Measurements from ENCODE around the gene IFI16.
"Not testable (repeated sequence)": the region's sequence is repeated elsewhere in the genome, so short reads cannot be mapped to it uniquely, and the experiment has no call there.

IFI16 gene

GRCh38 chr1:159067699-159068621, 58.3 kb downstream of the IFI16 start:
- no peak for DNase-seq

- no peak for DNase-seq
These were observed 59.2 kb downstream of the IFI16 start for GRCh38 chr1:159068886-159069285.

GRCh38 chr1:159071970-159072582, 62.4 kb downstream of the IFI16 start:
- peak; percentile 13 for DNase-seq

DNA sequence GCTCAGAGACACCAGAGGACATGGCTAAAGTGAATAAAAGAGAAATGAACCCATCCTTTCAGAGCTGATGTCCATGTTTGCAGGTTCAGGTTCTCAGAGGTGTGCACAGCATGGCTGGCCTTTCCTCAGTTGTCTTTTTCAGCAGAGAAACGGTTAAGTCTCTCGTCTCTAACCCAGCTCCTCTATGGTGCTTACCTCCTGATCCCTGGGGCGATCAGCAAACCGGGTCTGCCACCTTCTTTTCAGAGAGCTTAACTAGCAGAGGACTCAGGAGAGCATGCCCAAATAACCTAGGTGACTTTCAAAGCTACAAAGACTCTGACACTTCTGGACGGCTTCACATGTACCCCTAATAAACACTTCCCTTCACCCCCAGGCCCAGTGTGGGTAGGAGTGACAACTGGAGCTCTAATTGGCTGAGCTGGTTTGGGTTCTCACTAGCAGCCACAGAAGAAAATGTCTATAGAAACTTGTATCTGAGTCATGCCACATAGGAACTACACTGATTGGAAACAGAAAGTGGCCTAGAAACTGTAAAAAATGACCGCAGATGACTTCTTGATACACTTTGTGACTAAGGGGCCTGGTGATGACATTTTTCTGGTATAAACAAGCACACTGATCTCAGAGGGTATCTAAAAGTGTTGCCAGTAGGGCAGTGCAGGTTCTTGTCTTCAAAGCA, 66.9 kb downstream of the IFI16 start, which contains the start of gene AIM2:
Gene AIM2, minus strand, starts transcription at position 329 of the 682 bp plus-strand sequence. CDS start 3,267 bp downstream, outside the sequence.
- no peak for DNase-seq

- no peak for DNase-seq
These were observed 67.6 kb downstream of the IFI16 start for GRCh38 chr1:159077120-159077961.

- no peak for DNase-seq
These were observed 69.8 kb downstream of the IFI16 start for GRCh38 chr1:159079525-159079924.

- no peak for DNase-seq
These were observed 71.9 kb downstream of the IFI16 start for GRCh38 chr1:159081626-159082025.

DNA sequence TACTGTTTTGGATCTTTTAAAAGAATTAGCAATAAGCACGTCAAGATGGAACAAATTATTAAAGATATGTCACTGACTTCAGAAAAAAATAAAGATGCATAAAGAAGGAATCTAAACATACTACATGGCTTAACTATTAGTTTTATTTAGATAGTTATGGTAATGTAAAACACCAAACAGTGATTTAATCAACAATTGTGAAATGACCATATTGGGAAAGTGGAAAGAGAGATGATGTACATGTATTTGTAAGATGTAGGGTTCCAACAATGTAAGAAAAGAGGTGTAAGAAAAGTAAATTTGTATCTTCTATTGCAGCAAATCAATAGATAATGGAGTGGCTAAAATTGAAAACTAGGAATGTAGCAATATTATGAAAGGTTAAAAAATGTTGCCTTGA, 73.3 kb downstream of the IFI16 start:
- no peak for DNase-seq

GRCh38 chr1:159084152-159084551, 74.4 kb downstream of the IFI16 start:
- no peak for DNase-seq

DNA sequence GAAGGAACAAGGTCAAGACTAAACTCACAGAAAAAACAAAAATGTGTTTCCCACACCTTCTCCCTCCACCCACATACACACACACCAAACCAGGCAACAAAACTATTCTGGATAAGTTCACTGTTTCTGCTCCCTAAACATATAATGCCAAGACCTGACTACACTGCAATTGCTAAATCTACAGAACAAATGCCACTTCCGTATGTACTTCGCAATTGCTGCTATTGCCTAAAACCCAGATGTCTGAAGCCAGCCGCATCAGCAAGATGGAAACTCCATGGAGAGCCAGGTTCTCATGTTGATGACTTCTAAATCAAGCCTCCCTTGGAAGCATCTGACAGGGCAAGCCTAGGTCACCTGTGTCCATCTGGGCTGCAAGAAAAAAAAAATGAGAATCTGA, 75.2 kb downstream of the IFI16 start:
- DNase-seq: no peak

DNA sequence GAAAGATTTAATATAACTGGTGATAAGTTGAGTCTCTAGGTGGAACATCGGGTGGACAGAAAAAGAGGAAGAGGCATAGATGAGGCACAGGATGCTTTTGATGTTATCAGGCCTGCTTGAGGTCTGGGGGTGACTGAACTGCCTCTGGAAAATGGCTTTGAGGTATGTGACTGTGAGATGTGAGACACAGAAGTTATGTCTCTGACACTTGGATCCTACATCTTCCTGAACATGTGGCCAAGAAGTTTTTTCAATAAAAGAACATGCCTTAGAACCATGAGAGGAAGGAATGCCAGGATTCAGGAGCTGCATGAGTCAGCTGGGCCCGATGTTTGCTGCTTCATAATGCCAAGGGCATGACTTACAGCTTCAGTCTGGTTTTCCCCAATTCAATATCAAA, 78.3 kb downstream of the IFI16 start:
- no peak for DNase-seq

DNA sequence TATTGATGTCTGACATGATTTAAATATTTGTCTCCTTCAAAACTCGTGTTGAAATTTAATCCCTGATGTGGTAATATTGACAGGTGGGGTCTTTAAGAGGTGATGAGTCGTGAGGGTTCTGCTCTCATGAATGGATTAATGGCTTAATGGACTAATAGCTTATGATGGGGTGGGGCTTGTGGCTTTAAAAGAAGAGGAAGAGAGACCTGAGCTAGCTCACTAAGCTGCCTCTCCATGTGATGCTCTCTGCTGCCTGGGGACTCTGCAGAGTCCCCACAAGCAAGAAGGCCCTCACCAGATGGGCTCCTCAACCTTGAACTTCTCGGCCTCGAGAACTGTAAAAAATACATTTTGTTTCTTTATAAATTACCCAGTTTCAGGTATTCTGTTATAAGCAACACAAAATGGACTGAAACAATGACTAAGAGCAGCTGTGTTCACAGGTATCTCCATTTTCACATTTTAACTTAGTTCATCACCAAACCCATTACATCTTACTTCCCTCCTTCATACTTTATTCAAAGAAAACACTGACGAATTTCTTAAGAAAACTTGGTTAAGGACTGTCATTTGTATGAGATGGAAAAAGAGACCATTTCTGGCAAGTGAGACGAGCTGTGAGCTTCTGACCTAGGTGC, 79.0 kb downstream of the IFI16 start:
- DNase-seq: no peak

DNA sequence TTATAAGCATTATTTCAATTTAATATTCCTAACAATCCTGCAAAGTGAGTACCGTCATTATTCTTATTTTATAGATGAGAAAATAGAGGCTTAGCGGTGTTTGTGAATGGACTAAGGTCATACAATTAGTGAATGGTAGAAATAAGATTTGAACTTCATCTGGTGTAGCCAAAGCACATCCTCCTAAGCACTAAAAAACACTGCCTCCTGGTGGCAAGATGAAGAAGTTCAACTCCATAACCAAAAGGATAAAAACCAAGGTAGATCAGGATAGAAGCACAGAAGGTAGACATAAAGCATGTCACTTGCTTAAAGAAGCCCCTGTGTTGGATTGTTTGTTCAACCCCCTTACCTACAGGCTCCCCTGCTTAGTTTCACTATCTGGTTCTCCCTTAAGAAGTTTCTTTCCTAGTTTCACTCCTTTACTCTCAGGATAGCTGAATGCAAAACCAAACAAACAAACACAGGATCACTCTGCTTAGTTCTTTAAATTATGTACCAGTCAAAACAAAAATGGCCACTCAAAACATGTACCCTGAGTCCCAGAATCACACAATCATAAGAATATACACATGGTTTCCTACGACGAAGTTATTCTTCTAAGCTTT, 79.6 kb downstream of the IFI16 start:
- no peak for DNase-seq

GRCh38 chr1:159090286-159091179, 80.8 kb downstream of the IFI16 start:
- DNase-seq: no peak

DNA sequence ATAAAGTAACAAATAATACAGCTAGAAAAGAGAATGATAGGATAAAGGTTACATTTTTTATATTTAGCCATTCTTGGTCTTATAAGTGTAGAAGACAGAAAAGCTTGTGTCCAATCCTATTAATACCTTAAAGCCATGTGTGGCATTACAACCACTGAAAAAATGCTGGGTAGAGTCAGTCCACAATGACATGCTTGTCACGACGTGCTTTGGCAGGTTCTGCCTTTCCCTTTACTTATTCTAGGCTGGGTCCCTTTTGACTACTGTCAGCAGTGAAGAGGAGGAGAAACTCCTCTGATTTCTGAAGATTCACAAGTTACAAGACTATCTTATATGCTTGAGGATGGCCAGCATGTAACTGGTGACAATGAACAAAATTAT, 81.5 kb downstream of the IFI16 start:
- DNase-seq: no peak

- no peak for DNase-seq
These were observed 81.9 kb downstream of the IFI16 start for GRCh38 chr1:159091607-159092031.

DNA sequence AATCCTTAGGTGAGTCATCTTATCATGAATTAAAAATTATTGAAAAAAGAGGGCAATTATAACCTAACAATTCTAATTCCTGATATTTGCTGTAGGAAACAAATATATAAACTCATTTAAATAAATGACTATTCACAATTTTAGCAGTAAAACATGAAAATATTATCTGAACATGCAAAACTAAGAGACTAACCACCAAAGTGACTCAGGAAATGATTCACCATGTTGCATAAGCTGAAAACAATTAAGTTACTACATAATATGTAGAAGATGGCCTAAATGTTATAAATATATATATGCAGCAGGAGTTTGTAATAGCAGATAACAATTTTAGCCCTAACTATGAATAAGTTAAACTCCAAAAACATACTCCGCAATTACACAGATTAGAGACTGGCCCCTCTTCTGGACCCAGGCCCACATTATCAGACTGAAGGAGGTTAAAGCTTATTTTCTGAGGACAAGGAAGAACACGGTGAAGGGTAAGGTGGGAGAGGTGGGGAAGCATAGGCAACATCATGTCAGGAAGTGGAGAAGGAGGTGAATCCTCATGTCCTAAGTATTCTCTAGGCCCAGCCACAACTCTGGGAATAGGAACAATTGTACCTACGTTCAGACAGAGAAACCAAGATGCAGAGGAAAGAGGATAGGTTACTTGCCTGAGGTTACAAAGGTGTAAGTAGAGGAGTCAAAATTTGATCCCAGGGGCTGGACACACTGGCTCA, 82.5 kb downstream of the IFI16 start:
- DNase-seq: no peak

DNA sequence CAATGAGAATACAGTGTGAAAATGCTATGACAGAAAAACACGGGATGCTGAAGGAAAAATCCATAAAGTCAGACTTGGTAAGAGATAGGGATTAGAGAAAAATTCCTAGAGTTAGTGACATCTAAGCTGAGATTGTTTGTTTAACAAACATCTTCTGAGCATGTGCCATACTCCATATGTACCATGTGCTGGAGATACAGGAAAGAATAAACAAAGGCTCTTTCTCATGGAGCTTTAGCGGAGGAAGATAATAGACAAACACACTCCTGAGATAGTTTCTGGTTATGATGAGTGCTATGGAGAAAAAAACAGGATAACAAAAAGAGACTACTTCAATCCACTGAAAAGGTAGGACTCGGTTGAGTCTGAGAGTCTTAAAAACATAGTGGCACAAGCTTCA, 88.9 kb downstream of the IFI16 start:
- DNase-seq: no peak

GRCh38 chr1:159100589-159100988, 90.9 kb downstream of the IFI16 start:
- no peak for DNase-seq

DNA sequence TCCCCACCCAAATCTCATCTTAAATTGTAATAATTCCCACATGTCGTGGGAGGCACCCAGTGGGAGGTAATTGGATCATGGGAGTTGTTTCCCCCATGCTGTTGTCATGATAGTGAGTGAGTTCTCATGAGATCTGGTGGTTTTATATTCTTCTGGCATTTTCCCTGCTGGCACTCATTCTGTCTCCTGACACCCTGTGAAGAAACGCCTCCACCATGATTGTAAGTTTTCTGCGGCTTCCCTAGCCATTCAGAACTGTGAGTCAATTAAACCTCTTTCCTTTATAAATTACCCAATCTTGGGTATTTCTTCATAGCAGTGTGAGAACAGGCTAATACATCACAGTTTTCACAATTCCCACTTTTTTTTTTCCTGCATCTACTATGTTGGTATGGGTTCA, 93.3 kb downstream of the IFI16 start:
- DNase-seq: not testable (repeated sequence)
